HepG2 (cell line): Measurements from ENCODE around the gene LCN12. TPM values are rescaled to one million over a fixed set of nuclear protein-coding genes. Genes with fewer than 3 reads are reported as not detected.

Experiments used
- ARHGAP35 ChIP-seq: sonication (generic); formaldehyde crosslinking; IDR thresholded peaks from 2 replicates; pipeline ENCODE4 v1.9.0; 2022; ENCODE audit warnings: mild to moderate bottlenecking, inconsistent platforms, moderate library complexity, missing genetic modification reagents, borderline replicate concordance
- BRD4 ChIP-seq: sonication (generic); formaldehyde crosslinking; IDR thresholded peaks from 2 replicates; pipeline ENCODE4 v1.4.0; 2020; ENCODE audit warnings: missing genetic modification reagents
- CEBPB ChIP-seq: IDR thresholded peaks from 2 replicates; pipeline ENCODE4 v1.6.1; 2011; ENCODE audit warnings: low read depth, low read length, improper control_type of control experiment, borderline replicate concordance
- CREB1 ChIP-seq, 2 experiments: fragments of 450-650 bp in 1 of 2; IDR thresholded peaks; 2 replicates each; pipeline ENCODE4 v1.6.1; 2016 to 2017; ENCODE audit warnings: control low read depth in 1 of 2, mild to moderate bottlenecking in 1 of 2, missing compliant biosample characterization in 1 of 2, missing genetic modification characterization in 1 of 2
- CTCF ChIP-seq: sonication (generic); formaldehyde crosslinking; IDR thresholded peaks from 2 replicates; pipeline ENCODE4 v1.5.0; 2020; ENCODE audit warnings: mild to moderate bottlenecking, missing genetic modification reagents, moderate library complexity
- ETV6 ChIP-seq: sonication (generic); formaldehyde crosslinking; conservative IDR thresholded peaks from 2 replicates; pipeline ENCODE4 v1.4.0; 2020; ENCODE audit warnings: missing genetic modification reagents
- GLMP ChIP-seq: sonication (generic); formaldehyde crosslinking; IDR thresholded peaks from 2 replicates; pipeline ENCODE4 v1.9.0; 2021; ENCODE audit warnings: missing genetic modification reagents, mild to moderate bottlenecking, borderline replicate concordance
- HDAC1 ChIP-seq: sonication (generic); formaldehyde crosslinking; IDR thresholded peaks from 2 replicates; pipeline ENCODE4 v1.5.1; 2020; ENCODE audit warnings: mild to moderate bottlenecking, missing genetic modification reagents
- PRDM4 ChIP-seq: sonication (generic); formaldehyde crosslinking; IDR thresholded peaks from 2 replicates; pipeline ENCODE4 v1.9.0; 2021; ENCODE audit warnings: missing genetic modification reagents, borderline replicate concordance
- RXRA ChIP-seq: sonication (generic); formaldehyde crosslinking; IDR thresholded peaks from 2 replicates; pipeline ENCODE4 v1.5.1; 2020; ENCODE audit warnings: missing genetic modification reagents
- SAP130 ChIP-seq: IDR thresholded peaks from 2 replicates; pipeline ENCODE4 v1.6.1; 2016; ENCODE audit warnings: low read depth
- SSRP1 ChIP-seq: IDR thresholded peaks from 2 replicates; pipeline ENCODE4 v1.6.1; 2016; ENCODE audit warnings: control low read depth
- TRIM24 ChIP-seq: sonication (generic); formaldehyde crosslinking; IDR thresholded peaks from 2 replicates; pipeline ENCODE4 v1.8.0; 2022; ENCODE audit warnings: mild to moderate bottlenecking, missing genetic modification reagents
- ZNF12 ChIP-seq: sonication (generic); formaldehyde crosslinking; IDR thresholded peaks from 2 replicates; pipeline ENCODE4 v1.5.0; 2020; ENCODE audit warnings: missing genetic modification reagents
- ZNF180 ChIP-seq: sonication (generic); formaldehyde crosslinking; IDR thresholded peaks from 2 replicates; pipeline ENCODE4 v1.4.0; 2020; ENCODE audit warnings: low read depth, missing genetic modification reagents, borderline replicate concordance
- ZNF24 ChIP-seq: fragments of 450-650 bp; IDR thresholded peaks from 2 replicates; pipeline ENCODE4 v1.6.1; 2017; ENCODE audit warnings: antibody characterized with exemption, mild to moderate bottlenecking
- ZNF251 ChIP-seq: sonication (generic); formaldehyde crosslinking; IDR thresholded peaks from 2 replicates; pipeline ENCODE4 v1.9.0; 2021; ENCODE audit warnings: mild to moderate bottlenecking, missing genetic modification reagents
- ZNF430 ChIP-seq: sonication (generic); formaldehyde crosslinking; IDR thresholded peaks from 2 replicates; pipeline ENCODE4 v1.9.0; 2021; ENCODE audit warnings: mild to moderate bottlenecking, missing genetic modification reagents
- ZNF605 ChIP-seq: sonication (generic); formaldehyde crosslinking; IDR thresholded peaks from 2 replicates; pipeline ENCODE4 v1.8.0; 2022; ENCODE audit warnings: mild to moderate bottlenecking, missing genetic modification reagents
- ZNF619 ChIP-seq: sonication (generic); formaldehyde crosslinking; IDR thresholded peaks from 2 replicates; pipeline ENCODE4 v1.4.0; 2020; ENCODE audit warnings: mild to moderate bottlenecking, missing genetic modification reagents
- polyA plus RNA-seq, 8 experiments: library from polyadenylated mRNA; depleted of rRNA in 3 of 8; stranded (reverse) in 7 of 8; unstranded in 1 of 8; fragments of >200 nt; fragmentation: Illumina TruSeq in 4 of 8; extraction: Trizol in 4 of 8; gene quantifications; 2 replicates each; pipeline versions ENCODE4 v1.2.1 to v1.2.3, GENCODE V29; 2011 to 2016; ENCODE audit warnings: low read depth in 4 of 8, missing spikeins in 1 of 8, mixed read lengths in 1 of 8; ENCODE audit not compliant: insufficient read depth in 1 of 8
- total RNA-seq, 5 experiments: library from RNA; depleted of rRNA; stranded (reverse); fragments of >200 nt; fragmentation: Illumina TruSeq; extraction: Trizol; gene quantifications; 2 replicates each; pipeline ENCODE4 v1.2.3, GENCODE V29; 2016; ENCODE audit warnings: low read depth in 1 of 5
- TF ChIP-seq, protein P1 (sequence below): sonication (generic); formaldehyde crosslinking; IDR thresholded peaks from 2 replicates; pipeline ENCODE4 v1.8.1; 2023; ENCODE audit warnings: mild to moderate bottlenecking, missing genetic modification reagents, borderline replicate concordance
- TF ChIP-seq, protein P2 (sequence below): IDR thresholded peaks from 2 replicates; pipeline ENCODE4 v1.6.1; 2016; ENCODE audit warnings: low read depth, control low read depth

The LCN12 gene
- total and polyA plus RNA-seq, 2 of the 13 experiments (the other 11 are each of a cell fraction or from before 2014, with no cell fraction given), result 3.4 to 6.9 TPM

- TF ChIP-seq PRDM4 (CRISPR knock-in tag) (no peak), SSRP1 (CRISPR knock-in tag) (no peak), TRIM24 (CRISPR knock-in tag) (peak; percentile 56; the same call in 1 of the 2 replicates), CREB1 (IDR thresholded peaks at IDR 0.05) (no peak), CREB1 (CRISPR knock-in tag; IDR thresholded peaks at IDR 0.05) (no peak), ZNF251 (CRISPR knock-in tag) (no peak), CTCF (CRISPR knock-in tag) (no peak), ZNF24 (peak; percentile 78; the same call in 1 of the 2 replicates), CEBPB (no peak), RXRA (peak; percentile 11; the same call in 1 of the 2 replicates), ZNF619 (no peak), ZNF12 (CRISPR knock-in tag) (peak; percentile 35; the same call in 1 of the 2 replicates), ZNF430 (CRISPR knock-in tag) (peak; percentile 45; the same call in 1 of the 2 replicates), SAP130 (CRISPR knock-in tag) (peak; percentile 62), BRD4 (CRISPR knock-in tag) (no peak), ARHGAP35 (CRISPR knock-in tag) (no peak), ETV6 (no peak), HDAC1 (CRISPR knock-in tag) (0 out of 2 replicates have a peak, but pooled peaks have one; percentile 22), ZNF605 (CRISPR knock-in tag) (no peak), GLMP (no peak), ZNF180 (no peak)
- TF ChIP-seq, protein P1, sequence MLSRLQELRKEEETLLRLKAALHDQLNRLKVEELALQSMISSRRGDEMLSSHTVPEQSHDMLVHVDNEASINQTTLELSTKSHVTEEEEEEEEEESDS, result no peak
- TF ChIP-seq, protein P2, sequence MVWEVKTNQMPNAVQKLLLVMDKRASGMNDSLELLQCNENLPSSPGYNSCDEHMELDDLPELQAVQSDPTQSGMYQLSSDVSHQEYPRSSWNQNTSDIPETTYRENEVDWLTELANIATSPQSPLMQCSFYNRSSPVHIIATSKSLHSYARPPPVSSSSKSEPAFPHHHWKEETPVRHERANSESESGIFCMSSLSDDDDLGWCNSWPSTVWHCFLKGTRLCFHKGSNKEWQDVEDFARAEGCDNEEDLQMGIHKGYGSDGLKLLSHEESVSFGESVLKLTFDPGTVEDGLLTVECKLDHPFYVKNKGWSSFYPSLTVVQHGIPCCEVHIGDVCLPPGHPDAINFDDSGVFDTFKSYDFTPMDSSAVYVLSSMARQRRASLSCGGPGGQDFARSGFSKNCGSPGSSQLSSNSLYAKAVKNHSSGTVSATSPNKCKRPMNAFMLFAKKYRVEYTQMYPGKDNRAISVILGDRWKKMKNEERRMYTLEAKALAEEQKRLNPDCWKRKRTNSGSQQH, result 0 out of 2 replicates have a peak, but pooled peaks have one; percentile 33
Observed at GRCh38 chr9:136990242-136990911, 38.3 kb downstream of the LCN12 start (continued).
